Gastrocnemius medialis (tissue), 4 donors: ENCODE measurements around the gene LRIG1.

ENCODE experiments used
- POLR2A ChIP-seq, 2 donors: fragments of 450-650 bp; IDR thresholded peaks; one replicate each; pipeline ENCODE4 v1.6.1; 2017; ENCODE audit warnings: antibody characterized with exemption in 2 of 2, mild to moderate bottlenecking in 2 of 2, moderate library complexity in 2 of 2
- TF ChIP-seq, protein P1 (sequence below), 5 experiments: fragments of 450-650 bp in 3 of 5; fragments of 200-600 bp in 2 of 5; sonication (generic) in 2 of 5; IDR thresholded peaks in 4 of 5; conservative IDR thresholded peaks in 1 of 5; 1 replicate in 4 of 5; 2 replicates in 1 of 5; pipeline ENCODE4 v1.5.1; 2016 to 2019; ENCODE audit warnings: antibody characterized with exemption in 5 of 5, mild to moderate bottlenecking in 3 of 5, moderate library complexity in 3 of 5

DNA sequence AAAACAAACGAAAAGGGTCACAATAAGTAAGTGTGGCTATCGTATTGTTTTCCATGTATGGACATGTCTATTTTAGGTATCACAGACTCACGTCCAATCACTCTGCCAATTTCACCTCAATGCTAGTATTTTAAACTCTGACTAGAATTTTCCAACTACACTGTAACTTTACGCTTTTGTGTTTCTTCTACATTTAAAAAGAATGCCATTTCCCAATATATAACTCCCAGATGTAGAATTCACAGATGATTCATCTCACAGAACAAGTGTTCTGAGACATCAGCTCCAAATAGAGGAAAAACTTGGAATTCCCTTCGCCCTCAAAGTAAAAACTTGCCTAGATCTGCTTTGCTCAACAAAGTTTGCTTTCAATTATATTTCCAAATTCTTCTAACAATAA is 14.2 kb downstream of the LRIG1 start:
- TF ChIP-seq, protein P1, sequence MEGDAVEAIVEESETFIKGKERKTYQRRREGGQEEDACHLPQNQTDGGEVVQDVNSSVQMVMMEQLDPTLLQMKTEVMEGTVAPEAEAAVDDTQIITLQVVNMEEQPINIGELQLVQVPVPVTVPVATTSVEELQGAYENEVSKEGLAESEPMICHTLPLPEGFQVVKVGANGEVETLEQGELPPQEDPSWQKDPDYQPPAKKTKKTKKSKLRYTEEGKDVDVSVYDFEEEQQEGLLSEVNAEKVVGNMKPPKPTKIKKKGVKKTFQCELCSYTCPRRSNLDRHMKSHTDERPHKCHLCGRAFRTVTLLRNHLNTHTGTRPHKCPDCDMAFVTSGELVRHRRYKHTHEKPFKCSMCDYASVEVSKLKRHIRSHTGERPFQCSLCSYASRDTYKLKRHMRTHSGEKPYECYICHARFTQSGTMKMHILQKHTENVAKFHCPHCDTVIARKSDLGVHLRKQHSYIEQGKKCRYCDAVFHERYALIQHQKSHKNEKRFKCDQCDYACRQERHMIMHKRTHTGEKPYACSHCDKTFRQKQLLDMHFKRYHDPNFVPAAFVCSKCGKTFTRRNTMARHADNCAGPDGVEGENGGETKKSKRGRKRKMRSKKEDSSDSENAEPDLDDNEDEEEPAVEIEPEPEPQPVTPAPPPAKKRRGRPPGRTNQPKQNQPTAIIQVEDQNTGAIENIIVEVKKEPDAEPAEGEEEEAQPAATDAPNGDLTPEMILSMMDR (IDR thresholded peaks at IDR 0.05 in 4 of 5, conservative IDR thresholded peaks at IDR 0.05 in 1 of 5) = no peak
- no peak for TF ChIP-seq POLR2A (IDR thresholded peaks at IDR 0.05)
